Measurements from ENCODE around the gene EGFLAM.
A peak's percentile ranks its signal among the peaks of the same experiment; 100 is the strongest.

Gene EGFLAM

GRCh38 chr5:38452201-38452600, 193.8 kb downstream of the EGFLAM start:
- no peak for DNase-seq

GRCh38 chr5:38453506-38453905, 195.1 kb downstream of the EGFLAM start:
- DNase-seq: no peak

DNA sequence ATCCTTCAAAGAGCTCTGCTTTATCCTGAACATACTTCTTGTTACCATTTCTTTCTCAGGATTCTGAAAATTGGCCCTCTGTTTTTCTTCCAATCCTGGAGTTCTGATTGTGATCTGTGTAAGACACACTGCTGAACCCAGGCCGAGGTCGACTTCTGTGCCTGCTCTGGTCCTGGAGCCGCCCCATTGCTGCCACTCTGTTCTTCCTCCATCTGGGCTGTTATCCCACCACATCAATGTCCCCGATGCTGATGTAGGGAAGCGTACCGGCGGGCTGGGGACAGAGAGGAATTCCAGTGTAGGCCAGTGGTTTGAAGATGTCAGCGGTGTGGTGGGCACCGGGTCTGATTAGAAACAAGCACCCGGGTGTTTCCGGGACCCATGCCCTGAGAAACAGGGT, 195.6 kb downstream of the EGFLAM start:
- no peak for DNase-seq

GRCh38 chr5:38455796-38456330, 197.5 kb downstream of the EGFLAM start:
- no peak for DNase-seq

- DNase-seq: no peak
These were observed 198.5 kb downstream of the EGFLAM start for GRCh38 chr5:38456657-38457399.

DNA sequence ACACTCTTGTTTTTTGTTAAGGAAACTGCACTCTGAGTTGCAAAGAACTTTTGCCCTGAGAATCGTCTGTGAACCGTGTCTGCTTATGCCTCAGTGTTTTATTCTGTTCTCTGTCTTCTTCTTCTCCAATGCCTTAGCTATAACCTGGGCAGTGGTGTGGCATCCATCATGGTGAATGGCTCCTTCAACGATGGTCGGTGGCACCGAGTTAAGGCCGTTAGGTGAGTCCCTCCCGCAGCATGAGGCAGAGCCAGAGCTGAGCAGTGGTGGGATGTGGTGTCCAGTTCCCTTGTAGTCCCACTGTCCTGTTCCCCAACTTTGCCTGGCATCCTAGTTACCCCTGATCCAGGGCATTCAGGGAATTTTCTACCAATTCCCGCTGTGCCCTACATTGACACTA, 199.8 kb downstream of the EGFLAM start:
- DNase-seq: no peak

DNA sequence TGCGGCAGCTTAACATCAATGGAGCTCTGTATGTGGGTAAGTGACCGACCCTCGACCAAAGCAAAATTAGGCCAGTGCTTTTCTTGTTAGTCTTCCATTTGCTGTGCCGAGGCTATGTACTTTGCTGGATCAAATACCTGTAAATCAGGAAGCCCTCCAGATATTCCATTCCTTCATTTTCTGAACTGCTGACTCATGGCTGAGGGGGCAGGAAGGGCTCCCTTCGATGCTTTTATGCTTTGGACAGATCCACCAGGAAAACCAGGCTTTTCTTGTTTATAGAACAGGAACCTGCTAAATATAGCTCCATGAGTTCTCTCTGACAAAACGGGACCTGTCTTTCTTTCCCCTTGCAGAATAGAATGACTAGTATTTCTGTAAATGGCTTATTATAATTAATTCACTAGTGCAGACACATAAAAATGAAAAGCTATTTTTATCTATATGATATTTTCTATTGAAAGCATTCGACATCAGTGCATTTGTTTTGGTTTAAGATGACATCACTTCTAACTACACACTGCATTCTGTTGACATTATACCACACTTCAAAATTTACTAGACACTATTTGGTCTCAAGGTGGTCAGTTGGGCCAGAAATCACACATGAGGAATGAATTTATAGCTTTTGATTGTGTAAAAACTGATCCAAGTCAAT, 204.7 kb downstream of the EGFLAM start:
- DNase-seq: no peak

- peak; percentile 79 for DNase-seq
These were observed 205.5 kb downstream of the EGFLAM start for GRCh38 chr5:38463634-38464521.

GRCh38 chr5:38465061-38465460, 206.7 kb downstream of the EGFLAM start:
- DNase-seq: no peak

GRCh38 chr5:38465702-38466423, 207.5 kb downstream of the EGFLAM start:
- no peak for DNase-seq

DNA sequence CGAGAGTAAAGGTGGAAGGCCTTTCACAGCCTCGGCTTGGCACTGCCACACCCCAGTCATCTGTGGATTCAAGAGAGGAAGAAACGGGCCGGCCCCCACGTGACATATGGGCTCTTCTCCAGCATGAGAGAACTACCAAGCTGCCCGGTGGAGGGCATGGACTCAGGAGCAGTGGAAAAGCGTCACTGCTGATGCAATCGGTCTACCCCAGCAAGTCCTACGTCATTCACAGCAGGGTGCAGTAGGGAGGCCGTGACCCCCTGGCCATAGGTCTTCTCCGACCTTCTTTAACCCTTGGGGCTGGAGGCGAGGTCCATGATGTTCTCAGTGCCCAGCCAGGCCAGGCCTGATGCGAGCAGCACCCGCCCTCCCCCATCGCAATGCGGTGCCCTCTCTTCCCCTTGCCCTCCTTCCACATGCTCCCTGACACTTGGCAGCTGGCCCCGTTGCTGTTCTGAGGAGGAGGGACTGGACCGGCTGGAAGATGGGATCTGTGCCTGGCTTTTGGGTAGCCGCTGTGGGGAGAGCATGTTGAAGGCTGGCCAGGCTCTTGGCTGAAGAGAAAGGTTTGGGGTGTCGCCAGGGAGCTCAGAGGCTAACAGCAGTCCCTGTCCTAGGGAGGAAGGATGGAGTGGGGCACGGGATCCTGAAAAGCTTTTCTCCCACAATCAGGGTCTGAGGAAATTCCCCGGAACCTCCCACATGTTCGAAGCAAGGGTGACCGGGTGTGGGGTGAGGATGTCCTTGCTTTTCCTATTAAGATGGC, 208.2 kb downstream of the EGFLAM start:
- DNase-seq: no peak

- no peak for DNase-seq
These were observed 209.1 kb downstream of the EGFLAM start for GRCh38 chr5:38467353-38468040.

GRCh38 chr5:38468202-38468673, 209.9 kb downstream of the EGFLAM start:
- no peak for DNase-seq

- no peak for DNase-seq
These were observed 210.8 kb downstream of the EGFLAM start for GRCh38 chr5:38468978-38469706.

DNA sequence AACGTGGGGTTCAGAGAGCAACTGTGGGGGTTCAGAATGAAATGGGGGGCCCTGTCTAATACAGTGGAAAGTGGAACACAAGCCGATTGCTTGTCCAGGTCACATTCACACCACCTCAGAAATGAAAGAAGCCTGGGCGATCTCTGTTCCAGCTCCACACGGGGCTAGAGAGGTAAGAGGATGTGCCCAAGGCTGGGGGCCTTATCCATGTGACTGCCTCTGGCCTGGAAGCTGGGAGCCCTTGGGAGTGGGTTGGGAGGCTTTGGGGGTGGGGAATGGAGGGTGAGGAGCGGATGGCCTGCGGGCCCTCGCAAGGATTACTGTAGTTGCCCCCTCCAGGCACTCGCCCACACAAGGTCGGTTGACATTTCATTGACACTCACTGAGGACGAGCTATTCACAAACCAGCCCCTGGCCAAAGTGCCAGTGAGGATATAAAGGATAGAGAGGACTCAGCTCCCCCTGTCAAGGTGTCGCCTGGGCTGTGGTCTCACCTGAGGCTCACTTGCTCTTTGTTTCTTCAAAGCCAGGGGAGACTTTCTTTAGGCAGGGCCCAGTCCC, 211.4 kb downstream of the EGFLAM start:
- DNase-seq: no peak

GRCh38 chr5:38471709-38472108, 213.3 kb downstream of the EGFLAM start:
- DNase-seq: no peak

- no peak for DNase-seq
These were observed 214.2 kb downstream of the EGFLAM start for GRCh38 chr5:38472541-38472940.

DNA sequence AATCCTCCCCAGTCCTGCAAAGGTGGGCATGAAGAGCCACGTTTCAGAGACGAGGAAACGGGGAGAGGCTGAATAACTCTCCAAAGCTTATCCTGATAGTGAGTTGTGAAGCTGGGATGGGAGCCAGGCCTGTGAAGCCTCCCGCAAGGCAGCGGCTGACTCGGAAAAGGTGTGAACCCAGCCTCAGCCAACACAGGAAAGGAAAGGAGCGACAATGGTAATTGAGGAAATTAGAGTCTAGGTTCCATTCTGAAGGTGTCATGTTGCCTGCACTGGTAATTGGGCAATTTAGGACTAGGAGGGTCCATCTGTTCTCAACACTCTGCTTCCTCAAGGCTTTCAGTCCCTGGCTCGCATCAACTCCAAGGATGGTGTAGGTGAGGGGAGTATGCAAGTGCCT, 214.6 kb downstream of the EGFLAM start:
- no peak for DNase-seq

GRCh38 chr5:38478166-38478565, 219.8 kb downstream of the EGFLAM start:
- no peak for DNase-seq

DNA sequence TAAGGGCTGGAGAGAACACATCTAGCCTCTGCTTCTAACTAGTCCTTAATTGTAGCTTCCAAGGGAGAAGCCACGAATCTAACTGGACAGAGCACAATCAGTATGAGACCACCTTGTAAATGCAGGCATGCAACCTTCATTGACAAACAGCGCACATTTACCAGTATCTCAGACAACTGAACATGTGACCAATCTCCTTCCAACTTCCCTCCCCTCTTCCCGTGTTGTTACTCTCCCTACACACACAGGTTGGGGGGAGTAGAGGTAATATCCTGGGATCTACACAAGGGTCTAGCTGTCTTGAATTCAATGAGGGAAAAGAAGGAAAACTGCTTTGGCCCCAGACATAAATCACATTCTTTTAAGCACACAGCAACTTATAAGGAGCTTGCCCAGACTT, 220.5 kb downstream of the EGFLAM start:
- no peak for DNase-seq
